Right cardiac atrium (tissue), 5 donors: ENCODE measurements around the gene CADM2. TPM values are rescaled to one million over a fixed set of nuclear protein-coding genes. Genes with fewer than 3 reads are reported as not detected.

ENCODE experiments used
- ATAC-seq, 2 donors: fragments of 200-7000 bp; cut with Tn5 transposase; one replicate each; pipeline versions ENCODE4 v1.8.0 to v1.9.1; 2020; ENCODE audit warnings: moderate library complexity in 2 of 2, mild to moderate bottlenecking in 1 of 2
- DNase-seq, 3 donors: peaks; one replicate each; pipeline ENCODE4 v3.0.0-alpha.2; 2020
- H3K27ac ChIP-seq: one replicate; pipeline ENCODE4 v1.5.1; 2013; ENCODE audit warnings: mild to moderate bottlenecking, low read length, control low read depth, moderate library complexity
- H3K27me3 ChIP-seq: one replicate; pipeline ENCODE4 v1.6.1; 2013; ENCODE audit not compliant: control insufficient read depth, insufficient read depth
- H3K4me1 ChIP-seq: one replicate; pipeline ENCODE4 v1.6.1; 2013; ENCODE audit warnings: low read length; ENCODE audit not compliant: control insufficient read depth, insufficient read depth
- H3K4me3 ChIP-seq: one replicate; pipeline ENCODE4 v1.5.1; 2013; ENCODE audit warnings: low read length, control low read depth
- H3K9me3 ChIP-seq: one replicate; pipeline ENCODE4 v1.6.1; 2013; ENCODE audit warnings: low read length; ENCODE audit not compliant: control insufficient read depth
- whole genome bisulfite sequencing: extraction: QIAGEN DNeasy Blood & Tissue Kit; methylation state at CpG from one replicate; pipeline ENCODE4 v1.1.7; 2013; 5-methylcytosine and 5-hydroxymethylcytosine counted together
- intact Hi-C, 4 donors: fragments of 100-400 bp; cut with DNase I; formaldehyde crosslinking; loops; one replicate each; pipeline versions ENCODE4 v1.11.0 to v1.14.0; 2022 to 2023
- polyA plus RNA-seq: library from polyadenylated mRNA; stranded (reverse); fragments of 200-250 nt; gene quantifications from one replicate; pipeline ENCODE4 v1.2.3, GENCODE V29; 2013
- total RNA-seq, 4 donors: library from RNA; stranded (reverse); fragmentation: NEBNext Ultra II Directional; extraction: Animal tissue kit (Norgen Biotek cat#: 25700); gene quantifications; one replicate each; pipeline ENCODE4 v1.2.1, GENCODE V29; 2021
- donor health status: healthy with polysubstance abuse.
- donor health status: DM: no; HTN: yes; CAD: no.
- donor health status: DM: no; HTN: no; CAD: no.
- donor health status: DM: no; HTN: yes; CAD: no; lungs with severe emphysema.
- donor health status: DM: yes; HTN: yes; CAD: no.

The CADM2 gene
- total and polyA plus RNA-seq, 5 donors: 4.3 to 17.8 (median 15.3) TPM

GRCh38 chr3:85592256-85592655 lies 633.5 kb downstream of the CADM2 start:
- WGBS: 90% methylated on average over 1 of the region's 1 CpG
- DNase-seq (no peak), ATAC-seq (no peak)
- no peaks in the 10 kb centered on the region for H3K4me1 ChIP-seq
- H3K27me3 ChIP-seq: no peaks in the 10 kb centered on the region
- H3K4me3 ChIP-seq: no peak overlapping the region
- intact Hi-C loops: no loop called here
- no peaks in the 10 kb centered on the region for H3K9me3 ChIP-seq
- H3K27ac ChIP-seq: no peak overlapping the region

DNA sequence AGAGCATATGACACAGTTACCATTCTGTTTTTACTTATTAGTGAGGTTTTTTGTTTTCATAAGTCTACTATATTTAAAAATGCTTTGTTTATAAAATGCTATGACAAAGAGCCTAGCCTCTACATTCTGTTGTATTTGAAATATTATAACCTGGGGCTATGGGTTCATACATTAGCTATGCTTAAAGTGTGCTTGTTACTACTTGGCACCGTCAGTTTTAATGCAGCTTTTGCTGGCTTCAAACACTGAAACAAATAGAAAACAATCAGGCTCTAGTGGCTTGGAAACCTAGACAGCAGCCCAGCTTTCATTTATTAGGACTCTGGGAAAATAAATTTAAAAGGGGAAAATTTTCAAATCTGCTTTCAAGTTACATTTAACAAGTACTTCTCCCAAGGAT lies 635.9 kb downstream of the CADM2 start:
- 47% methylated on average over 1 of the region's 1 CpG for WGBS

GRCh38 chr3:85603378-85603777 lies 644.6 kb downstream of the CADM2 start:
- H3K4me1 ChIP-seq: no peaks in the 10 kb centered on the region
- ATAC-seq (no peak), DNase-seq (no peak)
- H3K27ac ChIP-seq: no peak overlapping the region
- WGBS: 86% methylated on average over 1 of the region's 1 CpG
- H3K27me3 ChIP-seq: no peaks in the 10 kb centered on the region
- H3K9me3 ChIP-seq: no peaks in the 10 kb centered on the region
- no peak overlapping the region for H3K4me3 ChIP-seq
- intact Hi-C loops: no loop called here

More for the DNA sequence above, 635.9 kb downstream of the CADM2 start:
- no peaks in the 10 kb centered on the region for H3K9me3 ChIP-seq
- no peak overlapping the region for H3K27ac ChIP-seq
- intact Hi-C loops: no loop called here
- H3K4me3 ChIP-seq: no peak overlapping the region
- H3K27me3 ChIP-seq: no peaks in the 10 kb centered on the region
- no peaks in the 10 kb centered on the region for H3K4me1 ChIP-seq
- DNase-seq (no peak), ATAC-seq (no peak)

GRCh38 chr3:85604641-85605040 lies 645.9 kb downstream of the CADM2 start:
- DNase-seq (no peak), ATAC-seq (no peak)
- Histone ChIP-seq H3K4me1 (no peaks in the 10 kb centered on the region), H3K4me3 (no peak overlapping the region), H3K9me3 (no peaks in the 10 kb centered on the region), H3K27me3 (no peaks in the 10 kb centered on the region), H3K27ac (no peak overlapping the region)
- intact Hi-C loops: no loop called here
- 60% methylated on average over 3 of the region's 3 CpGs for WGBS

- WGBS: 79% methylated on average over 2 of the region's 2 CpGs
- no peak for ATAC-seq
These were observed 646.3 kb downstream of the CADM2 start for GRCh38 chr3:85605066-85605465.

GRCh38 chr3:85626662-85627061 lies 667.9 kb downstream of the CADM2 start:
- DNase-seq: no peak
- H3K27ac ChIP-seq: no peak overlapping the region
- 28% methylated on average over 2 of the region's 2 CpGs for WGBS
- ATAC-seq: no peak
- H3K4me3 ChIP-seq: no peak overlapping the region
- no peaks in the 10 kb centered on the region for H3K9me3 ChIP-seq
- H3K4me1 ChIP-seq: no peaks in the 10 kb centered on the region
- intact Hi-C loops: no loop called here
- H3K27me3 ChIP-seq: no peaks in the 10 kb centered on the region

More at GRCh38 chr3:85605066-85605465, 646.3 kb downstream of the CADM2 start:
- Histone ChIP-seq H3K27ac (no peak overlapping the region), H3K4me3 (no peak overlapping the region), H3K9me3 (no peaks in the 10 kb centered on the region), H3K4me1 (no peaks in the 10 kb centered on the region), H3K27me3 (no peaks in the 10 kb centered on the region)
- no peak for DNase-seq
- intact Hi-C loops: no loop called here

DNA sequence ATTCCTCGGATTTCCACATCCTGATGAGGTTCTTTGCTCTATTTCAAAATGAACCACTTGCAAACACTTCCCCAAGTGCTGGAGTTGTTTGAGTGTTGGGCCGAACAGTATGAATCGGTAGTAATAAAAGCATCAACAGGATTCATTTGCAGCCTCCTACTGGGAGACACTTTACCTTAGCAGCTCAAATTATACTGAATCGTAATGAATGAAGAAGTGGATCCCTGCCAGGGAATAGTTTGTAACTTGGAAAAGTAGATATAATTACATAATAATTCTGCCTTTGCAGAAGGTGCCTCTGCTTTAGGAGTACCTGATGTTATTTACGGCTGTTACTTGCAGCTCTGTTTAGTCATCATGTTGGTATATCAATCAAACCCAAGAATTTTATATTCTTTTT lies 669.1 kb downstream of the CADM2 start:
- intact Hi-C loops: no loop called here
- Histone ChIP-seq H3K27me3 (no peaks in the 10 kb centered on the region), H3K9me3 (no peaks in the 10 kb centered on the region), H3K4me3 (no peak overlapping the region), H3K27ac (no peak overlapping the region), H3K4me1 (no peaks in the 10 kb centered on the region)
- DNase-seq (no peak), ATAC-seq (no peak)
- 83% methylated on average over 5 of the region's 5 CpGs for WGBS

GRCh38 chr3:85631070-85631469 lies 672.3 kb downstream of the CADM2 start:
- 94% methylated on average over 1 of the region's 1 CpG for WGBS
- no peak for DNase-seq
- intact Hi-C loops: no loop called here
- H3K27ac ChIP-seq: no peak overlapping the region
- no peaks in the 10 kb centered on the region for H3K27me3 ChIP-seq
- ATAC-seq: no peak
- no peak overlapping the region for H3K4me3 ChIP-seq
- H3K9me3 ChIP-seq: no peaks in the 10 kb centered on the region
- H3K4me1 ChIP-seq: no peaks in the 10 kb centered on the region

- WGBS: 73% methylated on average over 4 of the region's 4 CpGs
- intact Hi-C loops: no loop called here
- H3K27ac ChIP-seq: no peak overlapping the region
- ATAC-seq: no peak
- H3K4me3 ChIP-seq: no peak overlapping the region
- H3K9me3 ChIP-seq: no peaks in the 10 kb centered on the region
- DNase-seq: no peak
- no peaks in the 10 kb centered on the region for H3K4me1 ChIP-seq
- no peaks in the 10 kb centered on the region for H3K27me3 ChIP-seq
These were observed 674.1 kb downstream of the CADM2 start for GRCh38 chr3:85632921-85633320.

DNA sequence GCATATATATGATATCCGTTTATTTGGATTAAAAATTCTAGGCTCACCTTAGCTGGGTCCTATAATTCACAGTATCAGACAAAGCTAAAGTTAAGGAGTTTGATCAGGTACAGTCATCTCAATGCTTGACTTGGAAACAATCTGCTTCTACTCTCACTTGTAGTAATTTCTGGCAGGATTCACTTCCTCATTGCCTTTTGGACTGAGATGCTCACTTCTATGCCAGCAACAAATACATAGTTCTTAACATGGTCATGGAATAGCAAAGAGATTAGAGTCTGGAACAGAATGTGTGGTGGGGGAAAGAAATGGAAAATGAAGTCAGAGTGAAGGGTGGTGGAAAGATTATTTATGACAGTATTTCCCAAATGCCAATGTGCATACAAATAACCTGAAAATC lies 693.6 kb downstream of the CADM2 start:
- DNase-seq (no peak), ATAC-seq (no peak)
- no peaks in the 10 kb centered on the region for H3K27me3 ChIP-seq
- intact Hi-C loops: no loop called here
- no peaks in the 10 kb centered on the region for H3K4me1 ChIP-seq
- H3K4me3 ChIP-seq: no peak overlapping the region
- H3K27ac ChIP-seq: no peak overlapping the region
- WGBS: 99% methylated on average over 1 of the region's 1 CpG
- no peaks in the 10 kb centered on the region for H3K9me3 ChIP-seq

- intact Hi-C loops: no loop called here
- no peak overlapping the region for H3K4me3 ChIP-seq
- WGBS: 52% methylated on average over 2 of the region's 2 CpGs
- H3K27me3 ChIP-seq: no peaks in the 10 kb centered on the region
- no peak for DNase-seq
- no peaks in the 10 kb centered on the region for H3K9me3 ChIP-seq
- no peak for ATAC-seq
- no peak overlapping the region for H3K27ac ChIP-seq
- H3K4me1 ChIP-seq: no peaks in the 10 kb centered on the region
These were observed 701.7 kb downstream of the CADM2 start for GRCh38 chr3:85660451-85660850.

GRCh38 chr3:85662462-85662861 lies 703.7 kb downstream of the CADM2 start:
- intact Hi-C loops: no loop called here

More at GRCh38 chr3:85662462-85662861, 703.7 kb downstream of the CADM2 start:
- no peaks in the 10 kb centered on the region for H3K4me1 ChIP-seq
- DNase-seq (no peak), ATAC-seq (no peak)
- 75% methylated on average over 3 of the region's 3 CpGs for WGBS
- no peak overlapping the region for H3K27ac ChIP-seq
- H3K4me3 ChIP-seq: no peak overlapping the region
- H3K27me3 ChIP-seq: no peaks in the 10 kb centered on the region
- no peaks in the 10 kb centered on the region for H3K9me3 ChIP-seq
